ENCODE measurements around the gene SLC30A9.

The SLC30A9 gene

DNA sequence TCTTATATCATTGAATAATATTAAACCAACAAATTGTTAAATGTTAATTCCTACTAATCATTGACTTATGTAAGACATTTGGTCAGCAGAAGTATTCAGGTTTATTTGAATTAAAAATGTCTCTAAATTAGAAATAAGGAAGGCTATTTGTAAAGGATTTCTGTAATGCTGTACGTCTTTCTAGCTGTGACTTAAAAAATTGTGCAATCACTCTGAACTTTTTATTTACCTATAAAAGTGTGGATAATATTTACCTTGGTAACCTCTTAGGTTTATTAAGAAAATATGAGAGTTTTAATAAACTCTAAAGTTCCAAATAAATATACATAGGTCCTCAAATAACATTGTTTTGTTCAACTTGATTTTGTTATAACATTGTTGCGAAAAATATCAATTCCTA is 76.9 kb downstream of the SLC30A9 start:
- no peak for TF ChIP-seq GATA2 (IDR thresholded peaks at IDR 0.05; ENCODE audit: low read depth, low read length)

DNA sequence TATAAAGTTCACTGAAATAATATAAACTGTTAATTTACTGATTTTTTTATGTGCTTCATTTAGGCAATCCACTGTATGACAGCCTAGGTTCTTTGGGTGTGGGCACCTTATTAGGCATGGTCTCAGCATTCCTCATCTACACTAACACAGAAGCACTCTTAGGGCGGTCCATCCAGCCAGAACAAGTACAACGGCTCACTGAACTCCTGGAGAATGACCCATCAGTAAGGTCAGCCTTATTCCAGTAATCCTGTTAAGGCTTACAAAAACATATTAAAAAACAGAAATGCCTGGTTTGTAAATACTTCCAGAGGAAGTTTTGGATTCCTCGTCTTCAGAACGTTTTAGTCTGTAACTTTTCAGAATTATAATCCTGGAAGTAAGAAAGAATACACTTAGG is 80.1 kb downstream of the SLC30A9 start:
- TF ChIP-seq GATA2 (IDR thresholded peaks at IDR 0.05; ENCODE audit: low read depth, low read length) (no peak), GATA3 (IDR thresholded peaks at IDR 0.05; ENCODE audit: low read depth, low read length) (no peak)

DNA sequence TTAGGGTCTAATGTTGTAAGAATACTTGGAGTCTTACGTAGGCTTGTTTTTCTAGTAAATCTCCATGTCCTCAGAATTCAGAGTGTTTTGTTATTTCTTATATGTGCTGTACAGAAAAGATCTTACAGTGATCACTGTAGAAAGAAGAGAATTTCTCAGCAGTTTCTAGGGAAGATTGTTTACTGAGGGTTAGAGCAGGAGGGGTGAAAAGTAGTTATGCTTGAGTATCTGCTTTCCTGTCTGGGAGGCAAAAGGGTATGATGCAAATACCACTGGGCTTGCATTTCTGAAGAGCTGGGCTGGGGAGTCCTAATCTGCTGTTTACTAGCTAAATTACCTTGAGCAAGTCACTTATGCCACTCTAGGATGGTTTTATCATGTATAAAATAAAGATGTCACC is 84.0 kb downstream of the SLC30A9 start:
- TF ChIP-seq GATA2 (IDR thresholded peaks at IDR 0.05; ENCODE audit: low read depth, low read length): no peak
- no peak for TF ChIP-seq GATA3 (IDR thresholded peaks at IDR 0.05; ENCODE audit: low read depth, low read length)

DNA sequence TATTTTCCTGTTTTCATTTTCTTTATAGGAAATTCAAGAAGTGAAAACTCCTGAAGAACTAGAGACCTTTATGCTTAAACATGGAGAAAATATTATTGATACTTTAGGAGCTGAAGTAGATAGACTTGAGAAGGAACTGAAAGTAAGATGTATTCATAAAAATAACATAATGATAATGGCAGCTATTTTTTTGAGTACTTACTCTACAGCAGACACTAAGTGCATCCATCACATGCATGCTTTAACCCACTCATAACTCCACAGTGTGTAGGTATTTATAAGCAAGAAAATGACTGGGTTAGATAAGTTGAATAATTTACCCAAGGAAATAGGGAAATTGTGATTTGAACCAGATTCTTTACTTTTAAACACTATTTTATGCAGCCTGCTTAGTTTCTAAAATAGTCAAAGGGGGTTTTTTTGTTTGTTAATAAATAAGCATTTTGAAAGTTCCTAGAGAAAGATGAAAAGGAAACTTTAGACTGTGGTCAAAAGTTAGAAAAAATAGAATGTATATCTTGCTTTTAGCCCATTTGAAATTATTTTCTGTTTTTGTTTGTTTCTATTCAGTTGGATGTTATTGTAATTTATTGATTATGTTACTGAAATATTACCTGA is 88.0 kb downstream of the SLC30A9 start:
- TF ChIP-seq GATA3 (IDR thresholded peaks at IDR 0.05; ENCODE audit: low read depth, low read length): no peak
- TF ChIP-seq GATA2 (IDR thresholded peaks at IDR 0.05; ENCODE audit: low read depth, low read length): no peak

DNA sequence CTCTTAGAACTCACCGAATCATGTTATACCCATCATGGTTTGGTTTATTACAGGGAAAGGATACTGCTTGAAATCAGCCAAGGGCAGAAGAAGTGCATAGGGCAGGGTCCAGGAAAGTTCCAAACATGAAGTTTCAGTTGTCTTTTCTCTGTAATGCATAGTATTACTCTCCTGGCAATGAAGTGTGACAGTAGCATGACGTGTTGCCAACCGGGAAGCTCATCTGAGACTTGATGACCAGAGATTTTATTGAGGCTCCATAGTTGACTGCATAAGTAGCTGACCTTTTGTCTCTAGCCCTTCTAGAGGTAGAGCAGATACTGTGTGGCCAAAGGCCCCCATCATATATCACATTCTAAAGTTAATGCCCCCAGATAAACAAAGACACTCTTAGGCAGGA is 90.0 kb downstream of the SLC30A9 start:
- no peak for TF ChIP-seq GATA2 (IDR thresholded peaks at IDR 0.05; ENCODE audit: low read depth, low read length)
- no peak for TF ChIP-seq GATA3 (IDR thresholded peaks at IDR 0.05; ENCODE audit: low read depth, low read length)

DNA sequence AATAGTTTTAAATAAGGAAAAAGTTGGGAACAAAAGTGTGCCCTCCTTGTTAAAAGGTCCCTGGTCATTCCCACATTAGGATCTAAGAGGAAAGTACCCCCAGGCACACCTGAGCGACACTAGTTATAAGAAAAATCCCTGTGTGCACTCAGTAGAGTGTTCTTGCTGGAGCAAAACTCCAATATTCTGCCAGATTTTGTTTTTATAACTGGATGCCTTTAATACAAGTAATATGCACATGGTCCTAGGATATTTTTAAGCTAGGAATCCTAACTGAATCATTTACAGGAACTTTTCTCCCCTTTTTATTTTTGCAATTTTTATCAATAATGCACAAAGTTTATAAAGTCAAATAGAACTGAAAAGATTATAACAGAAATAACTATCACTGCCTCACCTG is 93.5 kb downstream of the SLC30A9 start:
- TF ChIP-seq GATA2 (IDR thresholded peaks at IDR 0.05; ENCODE audit: low read depth, low read length) (no peak), GATA3 (IDR thresholded peaks at IDR 0.05; ENCODE audit: low read depth, low read length) (no peak)

DNA sequence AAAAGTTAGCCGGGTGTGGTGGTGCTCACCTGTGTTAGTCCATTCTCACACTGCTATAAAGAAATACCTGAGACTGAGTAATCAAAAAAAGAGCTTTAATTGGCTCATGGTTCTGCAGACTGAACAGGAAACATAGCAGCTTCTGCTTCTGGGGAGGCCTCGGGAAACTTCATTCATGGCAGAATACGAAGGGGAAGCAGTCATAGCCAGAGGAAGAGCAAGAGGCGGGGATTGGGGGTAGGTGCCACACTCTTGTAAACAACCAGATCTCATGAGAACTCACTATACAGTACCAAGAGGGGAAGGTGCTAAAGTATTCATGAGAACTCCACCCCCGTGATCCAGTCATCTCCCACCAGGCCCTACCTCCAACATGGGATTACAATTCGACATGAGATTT is 98.1 kb downstream of the SLC30A9 start:
- TF ChIP-seq GATA3 (IDR thresholded peaks at IDR 0.05; ENCODE audit: low read depth, low read length) (no peak), GATA2 (IDR thresholded peaks at IDR 0.05; ENCODE audit: low read depth, low read length) (no peak)

DNA sequence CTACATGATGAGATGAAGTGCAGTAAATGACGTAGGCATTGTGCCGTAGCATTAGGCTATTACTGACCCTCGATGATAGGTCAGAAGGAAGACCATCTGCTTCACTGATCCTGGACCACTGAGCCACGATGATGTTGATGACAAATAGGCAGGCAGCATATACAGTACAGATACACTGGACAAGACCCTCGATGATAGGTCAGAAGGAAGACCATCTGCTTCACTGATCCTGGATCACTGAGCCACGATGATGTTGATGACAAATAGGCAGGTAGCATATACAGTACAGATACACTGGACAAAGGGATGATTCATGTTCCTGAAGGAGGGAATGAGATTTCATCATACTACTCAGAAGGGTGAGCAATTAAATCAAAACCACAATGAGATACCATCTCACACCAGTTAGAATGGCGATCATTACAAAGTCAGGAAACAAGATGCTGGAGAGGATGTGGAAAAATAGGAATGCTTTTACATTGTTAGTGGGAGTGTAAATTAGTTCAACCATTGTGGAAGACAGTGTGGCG is 111.2 kb downstream of the SLC30A9 start:
- TF ChIP-seq GATA2 (IDR thresholded peaks at IDR 0.05; ENCODE audit: low read depth, low read length) (no peak), GATA3 (IDR thresholded peaks at IDR 0.05; ENCODE audit: low read depth, low read length) (no peak)

DNA sequence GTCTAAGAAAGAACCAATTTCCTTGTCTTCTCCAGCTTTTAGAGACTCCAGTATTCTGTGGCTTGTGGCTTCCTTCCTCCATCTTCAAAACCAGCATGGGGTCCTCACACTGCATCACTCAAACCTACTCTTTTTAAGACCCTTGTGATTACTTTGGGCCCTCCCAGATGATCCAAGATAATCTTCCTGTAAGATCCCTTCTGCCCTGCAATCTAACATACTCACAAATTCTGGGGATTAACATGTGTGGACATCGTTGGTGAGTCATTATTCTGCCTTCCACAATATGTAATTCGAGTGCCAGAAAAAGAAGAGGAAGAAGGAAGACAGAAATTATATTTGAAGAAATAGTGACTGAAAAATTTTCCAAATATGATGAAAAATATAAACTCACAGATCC is 114.2 kb downstream of the SLC30A9 start:
- TF ChIP-seq GATA3 (IDR thresholded peaks at IDR 0.05; ENCODE audit: low read depth, low read length): no peak
- no peak for TF ChIP-seq GATA2 (IDR thresholded peaks at IDR 0.05; ENCODE audit: low read depth, low read length)

DNA sequence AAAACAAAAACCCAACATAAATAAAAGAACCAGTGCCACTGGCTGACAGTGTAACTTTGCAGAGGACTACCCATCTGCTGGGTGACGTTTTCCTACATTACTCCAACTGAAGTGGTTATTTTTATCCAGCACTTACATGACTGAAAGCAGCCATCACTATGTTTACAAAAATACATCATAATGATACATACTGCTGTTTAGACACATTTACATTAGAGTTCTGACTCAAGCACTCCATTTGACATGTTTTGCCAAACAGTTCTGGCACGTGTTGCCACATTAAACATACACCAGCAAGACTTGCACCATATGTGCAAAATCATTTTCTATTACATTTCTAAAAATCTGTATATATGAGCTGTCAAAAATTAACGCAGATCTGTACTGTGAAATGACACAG is 122.5 kb downstream of the SLC30A9 start:
- TF ChIP-seq GATA3 (IDR thresholded peaks at IDR 0.05; ENCODE audit: low read depth, low read length) (no peak), GATA2 (IDR thresholded peaks at IDR 0.05; ENCODE audit: low read depth, low read length) (no peak)

DNA sequence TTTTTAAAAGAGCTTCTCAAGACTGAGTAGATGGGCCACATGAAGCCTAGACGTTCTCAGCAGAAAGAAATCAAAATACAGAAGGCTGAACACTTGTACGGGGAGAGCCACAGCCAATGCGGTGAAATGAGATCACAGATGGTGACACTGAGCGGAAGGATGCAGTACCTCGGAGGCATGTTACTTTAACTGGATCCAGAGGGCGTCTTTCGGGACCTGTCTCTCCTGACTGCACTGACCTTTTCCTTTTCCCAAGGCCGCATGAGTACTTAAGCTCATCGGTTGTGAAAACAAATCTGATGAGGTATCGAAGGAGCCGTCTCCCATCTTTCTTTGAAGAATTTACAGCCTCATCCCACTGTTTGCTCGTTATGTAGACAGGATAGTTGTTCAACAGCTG is 129.6 kb downstream of the SLC30A9 start:
- TF ChIP-seq GATA3 (IDR thresholded peaks at IDR 0.05; ENCODE audit: low read depth, low read length) (no peak), GATA2 (IDR thresholded peaks at IDR 0.05; ENCODE audit: low read depth, low read length) (no peak)

DNA sequence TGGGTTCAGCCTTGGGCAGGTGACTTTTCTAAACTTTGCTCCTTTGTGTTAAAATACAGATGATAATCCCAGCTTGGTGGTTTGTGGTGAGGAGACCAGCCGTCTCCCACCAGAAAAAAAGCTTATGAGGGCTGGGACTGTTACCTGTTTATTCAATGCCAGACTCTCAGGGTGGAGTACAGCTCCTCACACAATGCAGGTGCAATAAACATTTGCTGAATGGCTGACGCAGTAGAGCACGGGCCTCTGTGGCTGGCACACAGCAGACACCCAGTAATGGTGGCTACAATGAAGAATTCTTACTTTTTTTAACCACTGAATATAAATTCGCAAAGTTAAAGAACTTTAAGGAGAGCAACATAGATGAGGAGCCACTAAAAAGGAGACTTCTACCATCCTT is 131.9 kb downstream of the SLC30A9 start:
- TF ChIP-seq GATA3 (IDR thresholded peaks at IDR 0.05; ENCODE audit: low read depth, low read length) (no peak), GATA2 (IDR thresholded peaks at IDR 0.05; ENCODE audit: low read depth, low read length) (no peak)

DNA sequence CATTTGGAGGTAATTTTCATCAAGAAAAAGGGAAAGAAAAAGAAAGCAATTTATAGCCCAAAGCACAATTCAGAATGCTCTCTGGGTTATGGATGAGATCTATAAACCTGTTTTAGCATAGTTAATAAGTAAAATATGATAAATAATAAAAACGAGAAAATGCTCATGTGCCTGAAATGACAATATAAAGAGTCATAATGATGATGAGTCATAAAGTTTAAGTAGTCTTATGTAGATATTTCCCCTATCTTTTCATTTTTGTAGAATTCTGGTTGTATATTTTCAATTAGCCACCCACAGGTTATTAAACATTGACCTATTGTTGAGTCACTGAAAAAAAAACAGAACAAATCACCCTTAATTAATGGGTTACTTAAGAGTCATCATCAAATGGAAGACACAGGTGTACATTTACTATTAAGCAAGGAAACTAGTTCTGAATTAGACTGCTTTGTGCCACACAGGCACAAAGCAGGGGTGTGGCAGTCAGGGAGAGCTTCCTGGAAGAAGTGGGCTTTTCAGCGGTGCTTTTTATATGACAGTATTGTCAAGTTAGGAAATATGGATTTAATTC is 132.8 kb downstream of the SLC30A9 start:
- TF ChIP-seq GATA2 (IDR thresholded peaks at IDR 0.05; ENCODE audit: low read depth, low read length): no peak
- TF ChIP-seq GATA3 (IDR thresholded peaks at IDR 0.05; ENCODE audit: low read depth, low read length): no peak

DNA sequence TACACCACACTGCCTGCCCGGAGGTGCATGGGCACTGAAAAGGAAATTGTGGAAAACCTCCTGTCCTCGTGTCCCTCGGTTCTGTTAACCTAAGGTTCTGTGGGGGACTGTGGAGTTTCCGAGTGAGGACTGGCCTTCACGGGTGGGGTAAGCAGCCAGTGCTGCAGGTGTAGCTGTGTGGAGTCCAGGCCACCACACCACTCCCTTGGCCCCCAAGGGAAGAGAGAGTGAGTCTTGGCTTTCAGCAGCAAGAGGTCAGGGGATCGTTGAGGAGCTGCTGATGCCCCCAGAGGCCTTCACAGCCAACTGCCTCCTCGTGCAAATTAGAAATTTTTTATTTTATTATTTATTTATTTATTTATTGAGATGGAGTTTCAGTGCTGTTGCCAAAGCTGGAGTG is 141.8 kb downstream of the SLC30A9 start:
- TF ChIP-seq GATA2 (IDR thresholded peaks at IDR 0.05; ENCODE audit: low read depth, low read length): no peak
- TF ChIP-seq GATA3 (IDR thresholded peaks at IDR 0.05; ENCODE audit: low read depth, low read length): no peak

DNA sequence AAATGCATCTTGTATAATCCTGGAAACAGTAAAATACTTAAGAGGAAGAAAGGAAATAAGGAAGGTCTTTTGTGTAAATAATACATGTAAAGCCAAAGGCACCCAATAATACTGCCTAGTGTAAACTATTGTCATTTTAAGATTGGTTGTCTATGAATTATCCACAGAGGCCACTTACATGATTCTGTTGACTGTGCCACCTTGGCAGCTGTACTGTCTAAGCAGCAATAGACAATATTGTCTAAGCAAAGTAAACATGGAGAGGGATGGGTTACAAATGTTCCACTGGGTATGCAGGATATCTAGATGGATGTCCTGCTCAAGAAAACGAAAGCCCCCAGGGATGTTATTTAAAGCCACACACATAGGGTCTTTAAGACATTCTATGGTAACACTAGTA is 142.7 kb downstream of the SLC30A9 start:
- no peak for TF ChIP-seq GATA2 (IDR thresholded peaks at IDR 0.05; ENCODE audit: low read depth, low read length)
- no peak for TF ChIP-seq GATA3 (IDR thresholded peaks at IDR 0.05; ENCODE audit: low read depth, low read length)

Measured in SH-SY5Y (cell line).